OCI-LY3 (cell line): Measurements from ENCODE around the gene AKR1B1.

Source experiments
- H2AFZ ChIP-seq: fragments of 200-600, 300-600 bp; shearing (Covaris generic); 2 replicates; pipeline ENCODE4 v1.6.0; 2014; ENCODE audit warnings: antibody characterized with exemption, low read depth, low read length
- H3K27ac ChIP-seq: fragments of 200-600, 300-600 bp; sonication (generic); 2 replicates; pipeline ENCODE4 v1.5.1; 2014; ENCODE audit warnings: mild to moderate bottlenecking, low read length, moderate library complexity, mixed read lengths
- H3K27me3 ChIP-seq: fragments of 200-600, 300-600 bp; sonication (generic); 2 replicates; pipeline ENCODE4 v1.6.1; 2014; ENCODE audit warnings: low read depth, low read length, mixed read lengths
- H3K36me3 ChIP-seq: fragments of 200-600, 300-600 bp; sonication (generic); replicated peaks from 2 replicates; pipeline ENCODE3; 2014; ENCODE audit warnings: low read depth, low read length, mixed read lengths
- H3K4me1 ChIP-seq: fragments of 300-600, 200-600 bp; sonication (generic); 2 replicates; pipeline ENCODE4 v1.6.1; 2014; ENCODE audit warnings: low read length, mixed read lengths
- H3K4me2 ChIP-seq: fragments of 200-600, 300-600 bp; sonication (generic); 2 replicates; pipeline ENCODE4 v1.6.1; 2014; ENCODE audit warnings: low read length, mixed read lengths
- H3K4me3 ChIP-seq: fragments of 300-600, 200-600 bp; sonication (generic); 2 replicates; pipeline ENCODE4 v1.5.1; 2014; ENCODE audit warnings: antibody characterized with exemption, mild to moderate bottlenecking, low read length, moderate library complexity
- H3K79me2 ChIP-seq: fragments of 300-600, 200-600 bp; shearing (Covaris generic); 2 replicates; pipeline ENCODE4 v1.6.1; 2014; ENCODE audit warnings: mild to moderate bottlenecking, low read length, mixed read lengths
- H3K9ac ChIP-seq: fragments of 300-600, 200-600 bp; shearing (Covaris generic); 2 replicates; pipeline ENCODE4 v1.6.0; 2014; ENCODE audit warnings: mild to moderate bottlenecking, low read length, moderate library complexity
- H3K9me3 ChIP-seq: fragments of 200-600, 300-600 bp; shearing (Covaris generic); 2 replicates; pipeline ENCODE4 v1.6.1; 2014; ENCODE audit warnings: low read length, mixed read lengths; ENCODE audit not compliant: insufficient read depth
- H4K20me1 ChIP-seq: fragments of 200-600, 300-600 bp; sonication (generic); 2 replicates; pipeline ENCODE4 v1.6.1; 2016; ENCODE audit warnings: low read length, mixed read lengths; ENCODE audit not compliant: insufficient read depth
- CTCF ChIP-seq: fragments of 200-600, 300-600 bp; sonication (generic); IDR thresholded peaks from 2 replicates; pipeline ENCODE4 v1.5.1; 2014; ENCODE audit warnings: antibody characterized with exemption, low read length, low read depth
- EZH2phosphoT487 ChIP-seq: fragments of 200-600 bp; shearing (Covaris generic); IDR thresholded peaks from 2 replicates; pipeline ENCODE4 v1.6.1; 2018; ENCODE audit warnings: antibody characterized with exemption, mixed run types, low read depth

The AKR1B1 gene

DNA sequence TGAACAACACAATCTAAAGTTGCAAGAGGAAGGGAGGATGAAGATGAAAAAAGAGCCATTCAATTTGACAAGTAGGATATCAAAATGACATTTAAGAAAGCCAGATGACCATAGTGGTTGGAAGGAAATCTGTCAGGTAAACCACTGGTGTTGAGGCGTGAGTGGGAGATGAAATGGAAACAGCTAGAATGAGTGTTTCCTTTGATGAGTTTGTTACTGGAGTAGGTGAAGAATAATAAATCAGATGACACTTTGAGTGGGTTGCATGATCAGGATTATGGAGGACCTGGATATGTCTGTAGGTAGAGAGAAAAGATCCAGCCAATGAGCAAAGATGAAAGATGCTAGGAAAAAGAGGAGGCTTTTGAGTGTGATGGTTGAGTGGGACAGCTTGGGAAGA, 33.1 kb downstream of the AKR1B1 start:
- TF ChIP-seq EZH2phosphoT487 (no peak), CTCF (no peak)
- Histone ChIP-seq H3K9me3 (no peaks in the 10 kb centered on the region), H3K27me3 (peaks cover 22% of the 10 kb centered on the region), H3K4me3 (no peak overlapping the region), H3K9ac (no peak overlapping the region), H2AFZ (no peak overlapping the region), H3K79me2 (no peaks in the 10 kb centered on the region), H3K4me1 (peaks cover 14% of the 10 kb centered on the region), H3K4me2 (no peak overlapping the region), H3K36me3 (no peaks in the 10 kb centered on the region), H4K20me1 (no peaks in the 10 kb centered on the region), H3K27ac (no peak overlapping the region)

DNA sequence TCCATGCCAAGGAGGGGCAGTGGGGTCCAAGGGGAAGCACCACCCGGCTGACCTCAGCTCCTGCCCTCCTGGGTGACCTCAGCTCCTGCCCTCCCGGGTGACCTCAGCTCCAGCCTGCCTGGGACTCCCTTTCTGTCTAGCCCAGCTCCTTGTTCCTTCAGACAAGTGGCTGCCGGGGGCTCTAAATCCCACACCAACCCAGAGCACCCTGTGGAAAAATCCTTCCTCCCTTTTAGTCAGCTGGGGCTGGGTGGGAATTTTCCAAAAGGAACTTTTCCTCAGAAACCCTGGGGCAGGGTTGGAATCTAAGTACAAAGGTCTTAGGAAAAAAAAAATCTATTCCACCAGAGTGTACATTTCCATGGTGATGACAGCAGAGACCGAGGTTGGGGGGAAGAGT, 36.3 kb downstream of the AKR1B1 start:
- Histone ChIP-seq H3K9me3 (no peaks in the 10 kb centered on the region), H3K27ac (no peak overlapping the region), H3K27me3 (0 out of 2 replicates have a peak, but pooled peaks cover 4% of the 10 kb centered on the region), H3K4me3 (no peak overlapping the region), H3K79me2 (no peaks in the 10 kb centered on the region), H3K9ac (no peak overlapping the region), H4K20me1 (no peaks in the 10 kb centered on the region), H3K4me2 (no peak overlapping the region), H3K36me3 (no peaks in the 10 kb centered on the region), H3K4me1 (peaks cover 6% of the 10 kb centered on the region; the same call in 1 of the 2 replicates), H2AFZ (no peak overlapping the region)
- no peak for TF ChIP-seq EZH2phosphoT487
- no peak for TF ChIP-seq CTCF

- H3K27ac ChIP-seq: no peak overlapping the region
These were observed 36.9 kb downstream of the AKR1B1 start for GRCh38 chr7:134422008-134422407.

More at GRCh38 chr7:134422008-134422407, 36.9 kb downstream of the AKR1B1 start:
- Histone ChIP-seq H3K4me2 (no peak overlapping the region), H3K4me1 (peaks cover 6% of the 10 kb centered on the region; the same call in 1 of the 2 replicates), H3K9me3 (no peaks in the 10 kb centered on the region), H3K4me3 (no peak overlapping the region), H3K79me2 (no peaks in the 10 kb centered on the region), H4K20me1 (no peaks in the 10 kb centered on the region), H3K9ac (no peak overlapping the region), H3K27me3 (0 out of 2 replicates have a peak, but pooled peaks cover 4% of the 10 kb centered on the region), H2AFZ (no peak overlapping the region), H3K36me3 (no peaks in the 10 kb centered on the region)
- TF ChIP-seq EZH2phosphoT487 (no peak), CTCF (no peak)
